DND-41 (cell line): ENCODE results near the gene NBL1.

Experiments
- CTCF ChIP-seq: IDR thresholded peaks from 2 replicates; pipeline ENCODE4 v1.5.1; 2012; ENCODE audit warnings: borderline replicate concordance, low read length, moderate library complexity, mild to moderate bottlenecking; ENCODE audit not compliant: poor library complexity, severe bottlenecking; ENCODE audit errors: extremely low read depth
- EZH2 ChIP-seq: IDR thresholded peaks from 3 replicates; pipeline ENCODE4 v1.6.1; 2012; ENCODE audit warnings: borderline replicate concordance, low read depth, mild to moderate bottlenecking, moderate library complexity, low read length, inconsistent platforms; ENCODE audit not compliant: severe bottlenecking

- TF ChIP-seq EZH2 (no peak), CTCF (no peak)
Observed at GRCh38 chr1:19703280-19703679, 59.2 kb downstream of the NBL1 start.
